ENCODE measurements around the gene TRIM33.

Gene TRIM33

DNA sequence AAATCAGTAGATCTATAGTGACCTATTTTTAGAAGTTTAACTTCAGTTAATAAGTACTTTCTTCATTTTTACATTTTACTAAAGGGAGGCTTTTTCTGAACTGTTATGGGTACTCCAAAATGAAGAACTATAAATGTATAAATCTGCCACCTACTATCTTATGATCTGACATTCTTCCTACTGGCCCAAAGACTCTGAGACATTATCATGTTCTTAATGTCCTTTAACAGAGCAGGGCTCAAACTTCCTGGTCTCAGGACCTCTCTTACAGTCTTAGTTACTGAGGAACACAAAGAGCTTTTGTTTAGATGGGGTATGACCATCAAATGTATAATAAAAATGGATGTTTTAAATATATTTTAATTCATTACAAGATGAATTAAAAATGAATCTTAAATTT lies 8.9 kb downstream of the TRIM33 start:
- Histone ChIP-seq H3K27ac (ENCODE audit: low read depth, low read length) (no peak overlapping the region), H4K20me1 (ENCODE audit: control insufficient read depth, insufficient read depth, low read depth, low read length) (peaks cover 11% of the 10 kb centered on the region), H3K9me3 (ENCODE audit: control insufficient read depth, insufficient read depth, low read length) (no peaks in the 10 kb centered on the region), H3F3A (ENCODE audit: control insufficient read depth, insufficient read depth) (no peaks in the 10 kb centered on the region), H3K4me1 (ENCODE audit: control insufficient read depth, low read length) (peaks cover 9% of the 10 kb centered on the region), H3K79me2 (ENCODE audit: control insufficient read depth, low read length) (peaks cover 100% of the 10 kb centered on the region), H3K4me2 (ENCODE audit: low read length) (no peak overlapping the region), H3K36me3 (ENCODE audit: control insufficient read depth, low read length) (peaks cover 41% of the 10 kb centered on the region), H3K4me3 (ENCODE audit: low read length) (no peak overlapping the region), H3K27me3 (ENCODE audit: control insufficient read depth, low read length) (no peaks in the 10 kb centered on the region), H3K9me2 (replicated peaks; ENCODE audit: control insufficient read depth, low read length) (no peaks in the 10 kb centered on the region)
- TF ChIP-seq, protein P1, sequence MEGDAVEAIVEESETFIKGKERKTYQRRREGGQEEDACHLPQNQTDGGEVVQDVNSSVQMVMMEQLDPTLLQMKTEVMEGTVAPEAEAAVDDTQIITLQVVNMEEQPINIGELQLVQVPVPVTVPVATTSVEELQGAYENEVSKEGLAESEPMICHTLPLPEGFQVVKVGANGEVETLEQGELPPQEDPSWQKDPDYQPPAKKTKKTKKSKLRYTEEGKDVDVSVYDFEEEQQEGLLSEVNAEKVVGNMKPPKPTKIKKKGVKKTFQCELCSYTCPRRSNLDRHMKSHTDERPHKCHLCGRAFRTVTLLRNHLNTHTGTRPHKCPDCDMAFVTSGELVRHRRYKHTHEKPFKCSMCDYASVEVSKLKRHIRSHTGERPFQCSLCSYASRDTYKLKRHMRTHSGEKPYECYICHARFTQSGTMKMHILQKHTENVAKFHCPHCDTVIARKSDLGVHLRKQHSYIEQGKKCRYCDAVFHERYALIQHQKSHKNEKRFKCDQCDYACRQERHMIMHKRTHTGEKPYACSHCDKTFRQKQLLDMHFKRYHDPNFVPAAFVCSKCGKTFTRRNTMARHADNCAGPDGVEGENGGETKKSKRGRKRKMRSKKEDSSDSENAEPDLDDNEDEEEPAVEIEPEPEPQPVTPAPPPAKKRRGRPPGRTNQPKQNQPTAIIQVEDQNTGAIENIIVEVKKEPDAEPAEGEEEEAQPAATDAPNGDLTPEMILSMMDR (IDR thresholded peaks at IDR 0.05; ENCODE audit: low read depth, low read length, poor library complexity, severe bottlenecking) = no peak
- TF ChIP-seq EZH2phosphoT487 (IDR thresholded peaks at IDR 0.05; ENCODE audit: borderline replicate concordance, low read length) = no peak

DNA sequence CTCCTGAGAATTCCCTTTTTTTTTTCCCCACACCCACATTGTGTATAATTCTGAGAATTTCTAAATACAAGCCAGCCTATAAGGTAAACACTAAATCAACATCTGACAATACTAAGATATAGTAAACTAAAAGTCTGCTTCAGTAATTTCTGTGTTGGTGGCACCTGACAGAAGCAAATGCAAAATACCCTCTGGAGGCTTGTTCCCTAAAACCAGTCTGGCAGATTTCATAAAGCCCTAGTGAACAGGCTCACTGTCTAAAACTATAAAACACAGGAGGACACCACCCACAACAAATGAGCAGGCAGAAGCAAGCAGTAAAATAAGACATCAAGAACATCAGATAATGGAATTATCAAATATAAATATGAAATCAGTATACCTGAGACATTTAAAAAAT lies 11.5 kb downstream of the TRIM33 start:
- H3K36me3 ChIP-seq (ENCODE audit: control insufficient read depth, low read length) = peaks cover 29% of the 10 kb centered on the region
- H3K4me3 ChIP-seq (ENCODE audit: low read length) = no peak overlapping the region
- no peak overlapping the region for H3K4me2 ChIP-seq (ENCODE audit: low read length)
- H3K27ac ChIP-seq (ENCODE audit: low read depth, low read length) = no peak overlapping the region
- no peaks in the 10 kb centered on the region for H3F3A ChIP-seq (ENCODE audit: control insufficient read depth, insufficient read depth)
- 0 out of 2 replicates have a peak, but pooled peaks cover 2% of the 10 kb centered on the region for H4K20me1 ChIP-seq (ENCODE audit: control insufficient read depth, insufficient read depth, low read depth, low read length)
- H3K4me1 ChIP-seq (ENCODE audit: control insufficient read depth, low read length) = peaks cover 13% of the 10 kb centered on the region
- H3K79me2 ChIP-seq (ENCODE audit: control insufficient read depth, low read length) = peaks cover 100% of the 10 kb centered on the region
- H3K9me2 ChIP-seq (replicated peaks; ENCODE audit: control insufficient read depth, low read length) = no peaks in the 10 kb centered on the region
- peaks cover 2% of the 10 kb centered on the region; the same call in 1 of the 2 replicates for H3K9me3 ChIP-seq (ENCODE audit: control insufficient read depth, insufficient read depth, low read length)
- no peaks in the 10 kb centered on the region for H3K27me3 ChIP-seq (ENCODE audit: control insufficient read depth, low read length)
- no peak for TF ChIP-seq EZH2phosphoT487 (IDR thresholded peaks at IDR 0.05; ENCODE audit: borderline replicate concordance, low read length)
- TF ChIP-seq, protein P1 (IDR thresholded peaks at IDR 0.05; ENCODE audit: low read depth, low read length, poor library complexity, severe bottlenecking) = no peak

DNA sequence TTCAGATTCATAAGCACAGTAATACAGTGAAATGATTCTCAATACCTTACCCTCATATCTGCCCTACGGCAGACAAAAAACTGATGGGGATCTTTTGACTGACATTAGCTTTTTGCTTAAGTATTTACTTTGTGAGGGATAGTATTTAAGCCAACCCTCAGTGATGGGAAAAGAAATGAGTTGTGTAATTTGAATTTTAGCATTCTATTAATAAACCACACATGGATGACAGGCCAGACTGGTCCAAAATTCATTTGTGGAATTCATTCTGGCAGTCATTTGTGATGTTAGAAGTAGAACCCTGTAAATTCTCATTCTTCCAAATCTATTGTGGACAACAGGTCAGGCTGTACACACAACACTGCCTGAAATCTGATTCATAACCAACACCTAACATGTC lies 14.9 kb downstream of the TRIM33 start:
- H3K4me2 ChIP-seq (ENCODE audit: low read length) = no peak overlapping the region
- peaks cover 16% of the 10 kb centered on the region for H3K4me1 ChIP-seq (ENCODE audit: control insufficient read depth, low read length)
- peaks cover 29% of the 10 kb centered on the region for H3K36me3 ChIP-seq (ENCODE audit: control insufficient read depth, low read length)
- H3K27me3 ChIP-seq (ENCODE audit: control insufficient read depth, low read length) = no peaks in the 10 kb centered on the region
- peaks cover under 1% of the 10 kb centered on the region; the same call in 1 of the 2 replicates for H3F3A ChIP-seq (ENCODE audit: control insufficient read depth, insufficient read depth)
- no peaks in the 10 kb centered on the region for H4K20me1 ChIP-seq (ENCODE audit: control insufficient read depth, insufficient read depth, low read depth, low read length)
- H3K9me3 ChIP-seq (ENCODE audit: control insufficient read depth, insufficient read depth, low read length) = peaks cover 2% of the 10 kb centered on the region; the same call in 1 of the 2 replicates
- no peaks in the 10 kb centered on the region for H3K9me2 ChIP-seq (replicated peaks; ENCODE audit: control insufficient read depth, low read length)
- peaks cover 99% of the 10 kb centered on the region for H3K79me2 ChIP-seq (ENCODE audit: control insufficient read depth, low read length)
- H3K4me3 ChIP-seq (ENCODE audit: low read length) = no peak overlapping the region
- no peak for TF ChIP-seq EZH2phosphoT487 (IDR thresholded peaks at IDR 0.05; ENCODE audit: borderline replicate concordance, low read length)
- TF ChIP-seq, protein P1 (IDR thresholded peaks at IDR 0.05; ENCODE audit: low read depth, low read length, poor library complexity, severe bottlenecking) = no peak
- no peak overlapping the region for H3K27ac ChIP-seq (ENCODE audit: low read depth, low read length)

All from DOHH2 (cell line).